HG02610 (cell line): ENCODE results near the gene DLL4.

Source experiments
- ATAC-seq: cut with Tn5 transposase; IDR thresholded peaks from one replicate; pipeline ENCODE4 v1.9.1; 2021; ENCODE audit warnings: mild to moderate bottlenecking, moderate library complexity; ENCODE audit not compliant: unreplicated experiment

Gene DLL4

DNA sequence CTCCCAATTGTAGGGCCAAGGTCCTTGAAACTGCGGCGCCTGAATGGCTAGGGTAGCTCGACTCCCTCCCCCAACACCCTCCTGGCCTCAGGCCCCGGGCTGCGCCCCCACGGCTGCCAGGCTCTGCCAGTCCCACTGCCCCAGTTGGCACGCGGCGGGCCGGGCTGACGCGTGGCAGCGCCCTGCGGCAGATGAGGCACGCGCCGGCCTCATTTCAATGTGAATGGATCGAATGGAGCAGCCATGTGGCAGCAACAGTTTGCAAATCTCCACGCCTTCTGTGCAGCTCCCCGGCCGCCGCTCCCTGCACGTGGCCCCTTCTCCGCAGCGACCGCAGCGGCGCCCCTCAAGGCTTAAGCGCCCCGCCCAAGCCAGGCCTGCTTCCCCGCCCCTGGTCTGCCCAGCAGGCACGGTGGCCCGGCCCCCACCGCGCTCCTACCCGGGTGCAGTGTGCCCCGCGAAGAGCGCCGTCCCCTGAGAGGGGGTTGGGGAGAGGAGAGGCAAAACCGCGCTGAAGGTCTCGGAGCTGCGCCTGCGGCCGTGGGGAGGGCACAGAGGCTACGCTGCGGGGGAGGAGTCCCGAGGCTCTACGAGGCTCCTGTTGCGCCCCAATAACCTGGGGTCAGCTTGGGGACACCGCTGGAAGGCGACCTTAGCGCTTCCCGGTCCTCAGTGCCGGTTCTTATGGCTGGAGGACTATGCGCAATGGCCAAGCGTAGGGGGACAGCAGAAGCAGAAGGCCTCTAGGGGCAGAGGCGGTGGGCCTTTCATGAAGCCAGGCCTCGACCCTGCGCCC lies 3.1 kb upstream of the DLL4 start:
- no peak for ATAC-seq

DNA sequence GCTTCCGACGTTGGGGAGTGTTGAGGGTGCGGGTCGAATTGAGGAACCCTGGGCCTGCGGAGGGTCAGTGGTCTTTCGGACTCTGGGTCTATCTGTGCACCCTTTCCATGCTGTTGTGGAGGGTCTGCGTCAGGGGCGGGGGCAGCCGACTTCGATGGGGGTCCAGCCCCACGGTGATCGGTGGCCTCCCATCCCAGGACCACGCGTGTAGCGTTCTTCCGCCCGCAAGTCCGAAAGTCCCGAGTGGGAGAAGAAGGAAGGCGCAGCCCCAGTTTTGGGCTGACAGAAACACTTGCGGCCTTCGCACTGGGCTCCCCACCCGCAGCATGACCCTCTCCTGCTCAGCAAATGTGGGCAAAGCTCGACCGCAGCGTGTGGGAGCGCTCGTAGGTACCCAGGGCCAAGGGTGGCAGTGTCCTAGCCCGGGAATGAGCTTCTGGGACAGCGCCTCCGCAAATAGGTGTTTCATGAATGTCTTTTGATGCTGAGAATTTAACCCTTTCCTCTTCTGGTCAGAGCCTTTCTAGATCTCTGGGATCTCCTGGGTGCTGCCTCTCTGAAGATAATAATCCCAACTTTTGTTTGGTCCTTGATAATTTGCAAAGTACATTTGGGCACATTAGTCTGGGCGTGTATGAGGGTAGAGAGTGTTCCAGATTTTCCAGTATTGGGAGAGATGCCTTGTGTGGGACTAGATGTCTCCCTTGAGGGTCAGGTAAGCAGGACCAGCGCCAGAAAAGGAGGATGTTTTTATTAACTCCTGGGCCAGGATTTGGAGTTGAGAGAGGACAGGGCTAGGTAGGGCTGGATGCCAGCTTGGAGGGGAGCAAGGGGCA lies 2.3 kb upstream of the DLL4 start:
- no peak for ATAC-seq

DNA sequence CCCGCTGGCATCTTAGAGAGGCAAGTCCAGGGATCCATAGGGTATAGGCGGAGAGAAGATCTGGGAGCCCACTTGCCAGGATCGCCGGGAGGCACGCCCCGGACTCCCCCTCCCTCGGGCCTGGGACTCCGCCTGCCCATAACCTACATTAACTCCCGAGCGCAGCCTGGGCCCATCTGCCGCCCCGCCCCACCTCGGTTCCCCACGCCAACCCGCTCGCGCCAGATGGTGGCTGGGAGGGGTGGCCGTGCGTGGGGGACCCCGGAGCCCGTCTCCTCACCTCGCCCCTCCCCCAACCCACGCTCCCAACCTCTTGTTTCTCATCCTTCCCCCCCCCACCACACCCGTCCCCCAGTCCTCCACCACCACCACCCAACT lies 1.7 kb upstream of the DLL4 start:
- no peak for ATAC-seq

DNA sequence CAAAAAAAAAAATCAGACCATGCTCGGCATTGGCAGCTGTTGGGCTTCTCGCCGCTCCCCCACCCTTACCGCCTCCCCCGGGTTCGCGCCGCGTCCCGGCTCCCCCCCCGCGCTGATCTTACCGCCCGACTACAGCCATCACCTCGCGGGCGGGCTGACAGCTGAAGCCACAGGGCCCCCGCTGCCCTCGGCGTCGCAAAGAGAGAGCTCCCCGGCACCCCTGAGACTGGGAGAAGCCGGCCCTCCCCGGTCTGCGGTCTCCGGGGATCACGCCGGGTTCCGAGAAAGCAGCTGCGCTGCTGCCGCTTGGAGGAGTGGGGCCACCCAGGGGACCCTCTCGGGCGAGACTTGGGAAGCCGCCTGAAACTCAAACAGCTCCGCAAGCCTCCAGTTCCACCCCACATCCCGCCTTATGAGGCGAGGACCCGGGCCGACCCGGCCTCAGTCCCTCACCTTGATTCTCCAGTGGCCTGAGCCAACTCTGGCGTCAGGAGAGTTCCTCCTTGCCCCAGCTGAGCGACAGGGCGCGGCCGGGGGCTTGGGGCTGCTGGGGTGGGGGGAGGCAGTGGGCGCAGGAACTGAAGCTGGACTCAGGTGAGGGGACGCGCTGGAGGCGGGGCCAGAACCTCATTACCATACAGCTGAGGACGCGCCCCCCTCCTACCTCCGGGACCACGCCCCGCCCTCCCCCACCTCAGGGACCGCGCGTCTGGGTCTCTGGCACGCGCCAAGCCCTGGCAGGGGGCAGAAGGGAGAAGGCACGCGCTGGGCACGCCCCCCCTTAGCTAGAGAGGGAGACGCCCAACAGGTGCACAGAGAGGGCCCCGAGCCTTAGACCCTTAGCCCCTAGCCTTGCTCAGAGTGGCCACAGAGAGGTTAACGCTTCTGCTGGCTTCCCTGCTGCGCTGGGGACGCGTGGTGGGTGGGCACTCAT lies 1.0 kb upstream of the DLL4 start:
- ATAC-seq = no peak

DNA sequence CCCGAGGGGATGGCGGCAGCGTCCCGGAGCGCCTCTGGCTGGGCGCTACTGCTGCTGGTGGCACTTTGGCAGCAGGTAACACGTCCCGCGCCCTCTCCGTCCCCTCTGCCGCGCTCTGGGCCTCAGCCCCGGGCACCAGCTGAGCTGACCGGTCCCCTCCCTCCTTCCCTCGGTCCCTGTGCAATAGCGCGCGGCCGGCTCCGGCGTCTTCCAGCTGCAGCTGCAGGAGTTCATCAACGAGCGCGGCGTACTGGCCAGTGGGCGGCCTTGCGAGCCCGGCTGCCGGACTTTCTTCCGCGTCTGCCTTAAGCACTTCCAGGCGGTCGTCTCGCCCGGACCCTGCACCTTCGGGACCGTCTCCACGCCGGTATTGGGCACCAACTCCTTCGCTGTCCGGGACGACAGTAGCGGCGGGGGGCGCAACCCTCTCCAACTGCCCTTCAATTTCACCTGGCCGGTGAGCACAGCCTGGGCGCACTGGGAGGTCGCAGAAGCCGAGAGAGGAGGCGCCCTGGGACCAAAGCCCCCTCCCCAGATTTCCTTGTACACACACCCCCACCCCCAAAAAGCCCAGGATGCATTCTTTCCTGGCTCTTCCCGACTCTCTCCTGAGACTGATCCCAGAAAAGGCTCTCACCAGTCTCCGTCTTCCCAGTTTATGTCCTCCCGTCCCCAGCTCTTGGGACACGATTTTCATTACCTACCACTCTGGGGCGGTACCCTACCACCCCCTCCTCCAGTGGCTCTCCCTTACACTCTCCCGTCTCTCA lies 705 bp downstream of the DLL4 start:
- no peak for ATAC-seq

DNA sequence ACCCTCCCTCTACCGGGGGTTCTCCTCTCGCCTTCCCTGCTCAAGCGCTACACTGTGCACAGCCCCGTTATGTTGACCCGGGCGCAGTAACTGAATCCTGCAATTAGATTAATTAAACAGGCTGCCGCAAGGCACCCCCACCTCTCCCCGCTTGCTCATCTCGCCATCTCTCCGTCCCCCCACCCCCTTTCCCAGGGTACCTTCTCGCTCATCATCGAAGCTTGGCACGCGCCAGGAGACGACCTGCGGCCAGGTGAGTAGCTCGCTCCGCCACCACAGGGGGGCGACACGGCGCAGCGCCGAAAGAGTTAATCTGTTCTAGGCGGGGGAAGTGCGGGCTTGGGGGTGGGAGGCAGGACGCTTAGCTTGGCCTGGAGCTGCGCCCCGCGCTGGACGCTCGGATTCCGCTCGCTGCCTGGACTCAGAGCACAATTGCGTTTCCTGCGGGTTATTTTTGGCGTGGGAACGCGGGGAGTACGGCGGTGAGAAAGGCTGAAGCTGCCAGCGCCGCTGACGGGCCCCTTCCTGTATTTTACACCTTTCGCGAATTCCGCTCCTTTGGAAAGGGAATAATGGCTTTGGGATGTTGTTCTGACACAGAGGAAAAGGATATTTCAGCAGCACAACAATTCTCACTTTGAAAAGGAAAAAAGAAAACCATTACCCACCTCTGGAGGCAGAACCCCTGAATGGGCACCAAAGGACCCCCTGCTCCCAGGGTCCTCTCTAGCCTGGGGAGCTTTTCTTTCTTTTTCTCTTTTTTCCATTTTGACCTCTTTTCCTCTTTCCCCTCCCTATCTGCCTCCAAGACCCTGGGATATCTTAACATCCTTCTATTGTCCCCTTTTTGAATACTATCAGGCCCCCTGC lies 1.5 kb downstream of the DLL4 start:
- no peak for ATAC-seq

DNA sequence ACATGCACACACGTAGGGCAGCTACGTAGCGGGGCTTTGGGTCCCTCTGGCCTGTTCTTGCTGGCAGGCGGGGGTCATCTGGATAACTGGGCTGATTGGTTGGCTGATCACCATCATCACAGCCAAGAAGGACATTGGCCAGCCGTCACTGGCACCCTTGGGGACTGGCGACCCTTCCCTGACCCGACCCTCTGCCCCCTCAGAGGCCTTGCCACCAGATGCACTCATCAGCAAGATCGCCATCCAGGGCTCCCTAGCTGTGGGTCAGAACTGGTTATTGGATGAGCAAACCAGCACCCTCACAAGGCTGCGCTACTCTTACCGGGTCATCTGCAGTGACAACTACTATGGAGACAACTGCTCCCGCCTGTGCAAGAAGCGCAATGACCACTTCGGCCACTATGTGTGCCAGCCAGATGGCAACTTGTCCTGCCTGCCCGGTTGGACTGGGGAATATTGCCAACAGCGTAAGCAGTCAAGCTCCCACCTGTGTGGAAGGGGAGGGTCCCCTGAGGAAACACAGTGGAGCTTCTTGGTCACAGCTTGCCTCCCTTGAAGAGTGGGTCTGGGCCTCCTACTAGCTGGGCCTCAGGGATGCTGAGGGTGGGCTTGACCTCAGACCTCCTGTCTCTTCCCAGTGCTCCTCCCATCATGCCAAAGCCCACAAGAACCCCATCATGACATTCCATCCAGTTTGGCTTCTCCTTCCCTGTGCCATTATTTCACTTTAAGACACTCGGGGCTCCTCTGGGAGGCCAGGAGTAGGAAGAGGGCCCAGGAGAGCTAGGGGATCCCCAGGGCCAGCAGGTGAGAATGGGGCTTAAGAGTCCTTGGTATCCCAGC lies 2.4 kb downstream of the DLL4 start:
- ATAC-seq = no peak

DNA sequence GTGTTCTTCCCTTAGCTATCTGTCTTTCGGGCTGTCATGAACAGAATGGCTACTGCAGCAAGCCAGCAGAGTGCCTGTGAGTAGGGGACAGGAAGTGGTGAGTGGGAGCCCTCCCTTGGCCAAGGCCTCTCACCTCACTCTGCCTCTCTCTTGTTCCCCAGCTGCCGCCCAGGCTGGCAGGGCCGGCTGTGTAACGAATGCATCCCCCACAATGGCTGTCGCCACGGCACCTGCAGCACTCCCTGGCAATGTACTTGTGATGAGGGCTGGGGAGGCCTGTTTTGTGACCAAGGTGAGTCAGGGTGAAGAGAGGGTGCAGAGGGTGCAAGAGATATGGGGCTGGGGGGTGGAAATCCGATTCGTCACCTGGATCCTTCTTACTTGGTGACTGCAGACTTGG lies 3.0 kb downstream of the DLL4 start:
- no peak for ATAC-seq

DNA sequence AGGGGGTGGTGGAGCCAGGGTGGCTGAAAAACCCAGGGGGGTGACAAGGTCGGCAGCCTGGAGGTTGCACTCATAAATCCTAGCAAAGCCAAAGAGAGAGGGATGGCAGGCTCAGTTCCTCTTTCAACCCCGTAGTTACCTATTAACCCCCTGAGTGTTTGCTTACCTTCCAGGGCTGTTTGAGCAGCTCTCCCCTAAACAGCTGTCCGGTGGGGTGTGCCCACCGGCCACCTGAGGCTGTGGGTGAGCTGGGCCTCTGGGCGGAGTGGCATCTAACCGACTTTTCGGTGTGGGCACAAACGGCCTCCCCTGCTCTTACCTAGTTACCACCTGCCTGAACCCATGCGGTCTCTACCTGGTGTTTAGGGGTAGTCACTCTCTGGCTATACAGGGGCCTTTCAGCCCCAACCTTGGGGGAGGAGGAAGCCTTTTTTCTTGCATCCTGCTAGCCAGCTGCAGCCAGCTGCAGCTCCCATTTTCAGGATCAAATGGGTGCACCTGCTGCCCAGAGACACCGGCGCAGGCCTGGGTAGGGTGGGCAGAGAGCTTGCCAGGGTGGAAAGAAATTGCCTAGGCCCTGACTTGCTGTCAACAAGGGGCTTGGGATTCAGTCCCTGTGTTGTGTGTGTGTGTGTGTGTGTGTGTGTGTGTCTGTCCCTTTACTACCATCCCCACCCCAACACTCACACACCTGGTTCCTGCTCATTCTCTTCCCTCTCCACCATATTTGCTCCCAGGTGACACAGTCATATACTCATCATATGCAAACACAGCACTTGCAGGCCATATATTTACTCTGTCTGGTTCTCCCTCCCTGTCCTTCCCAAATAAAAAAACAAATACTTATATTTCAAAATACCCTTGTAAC lies 3.7 kb downstream of the DLL4 start:
- ATAC-seq = no peak

DNA sequence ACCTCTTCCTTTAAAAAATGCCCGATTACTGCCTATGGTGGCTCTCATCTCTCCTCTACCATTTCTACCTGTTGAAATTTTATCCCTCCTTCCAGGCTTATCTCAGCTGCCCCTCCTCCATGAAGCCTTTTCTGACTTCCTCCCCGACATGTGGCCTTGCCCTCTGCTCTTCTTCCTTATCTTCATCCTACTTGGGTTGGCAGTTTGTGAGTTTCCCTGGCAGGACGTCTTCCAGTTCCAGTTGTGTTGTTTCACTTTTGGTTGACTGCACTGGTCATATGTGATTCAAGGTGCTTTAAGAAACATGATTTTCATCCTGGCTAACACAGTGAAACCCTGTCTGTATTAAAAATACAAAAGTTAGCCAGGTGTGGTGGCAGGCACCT lies 4.4 kb downstream of the DLL4 start:
- ATAC-seq = no peak

DNA sequence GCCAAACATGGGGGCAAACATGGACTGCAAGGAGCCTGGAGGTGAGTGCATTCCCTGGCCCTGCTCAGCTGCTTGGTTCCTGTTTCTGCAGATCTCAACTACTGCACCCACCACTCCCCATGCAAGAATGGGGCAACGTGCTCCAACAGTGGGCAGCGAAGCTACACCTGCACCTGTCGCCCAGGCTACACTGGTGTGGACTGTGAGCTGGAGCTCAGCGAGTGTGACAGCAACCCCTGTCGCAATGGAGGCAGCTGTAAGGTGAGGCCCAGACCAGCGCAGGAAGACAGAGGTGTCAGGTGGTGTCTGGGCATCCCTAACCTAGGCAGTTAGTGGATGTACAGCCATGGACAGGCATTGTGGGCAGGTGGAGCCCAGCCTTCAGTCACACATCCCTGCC lies 5.3 kb downstream of the DLL4 start:
- no peak for ATAC-seq

DNA sequence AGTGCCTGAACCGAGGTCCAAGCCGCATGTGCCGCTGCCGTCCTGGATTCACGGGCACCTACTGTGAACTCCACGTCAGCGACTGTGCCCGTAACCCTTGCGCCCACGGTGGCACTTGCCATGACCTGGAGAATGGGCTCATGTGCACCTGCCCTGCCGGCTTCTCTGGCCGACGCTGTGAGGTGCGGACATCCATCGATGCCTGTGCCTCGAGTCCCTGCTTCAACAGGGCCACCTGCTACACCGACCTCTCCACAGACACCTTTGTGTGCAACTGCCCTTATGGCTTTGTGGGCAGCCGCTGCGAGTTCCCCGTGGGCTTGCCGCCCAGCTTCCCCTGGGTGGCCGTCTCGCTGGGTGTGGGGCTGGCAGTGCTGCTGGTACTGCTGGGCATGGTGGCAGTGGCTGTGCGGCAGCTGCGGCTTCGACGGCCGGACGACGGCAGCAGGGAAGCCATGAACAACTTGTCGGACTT lies 7.1 kb downstream of the DLL4 start:
- ATAC-seq = no peak

DNA sequence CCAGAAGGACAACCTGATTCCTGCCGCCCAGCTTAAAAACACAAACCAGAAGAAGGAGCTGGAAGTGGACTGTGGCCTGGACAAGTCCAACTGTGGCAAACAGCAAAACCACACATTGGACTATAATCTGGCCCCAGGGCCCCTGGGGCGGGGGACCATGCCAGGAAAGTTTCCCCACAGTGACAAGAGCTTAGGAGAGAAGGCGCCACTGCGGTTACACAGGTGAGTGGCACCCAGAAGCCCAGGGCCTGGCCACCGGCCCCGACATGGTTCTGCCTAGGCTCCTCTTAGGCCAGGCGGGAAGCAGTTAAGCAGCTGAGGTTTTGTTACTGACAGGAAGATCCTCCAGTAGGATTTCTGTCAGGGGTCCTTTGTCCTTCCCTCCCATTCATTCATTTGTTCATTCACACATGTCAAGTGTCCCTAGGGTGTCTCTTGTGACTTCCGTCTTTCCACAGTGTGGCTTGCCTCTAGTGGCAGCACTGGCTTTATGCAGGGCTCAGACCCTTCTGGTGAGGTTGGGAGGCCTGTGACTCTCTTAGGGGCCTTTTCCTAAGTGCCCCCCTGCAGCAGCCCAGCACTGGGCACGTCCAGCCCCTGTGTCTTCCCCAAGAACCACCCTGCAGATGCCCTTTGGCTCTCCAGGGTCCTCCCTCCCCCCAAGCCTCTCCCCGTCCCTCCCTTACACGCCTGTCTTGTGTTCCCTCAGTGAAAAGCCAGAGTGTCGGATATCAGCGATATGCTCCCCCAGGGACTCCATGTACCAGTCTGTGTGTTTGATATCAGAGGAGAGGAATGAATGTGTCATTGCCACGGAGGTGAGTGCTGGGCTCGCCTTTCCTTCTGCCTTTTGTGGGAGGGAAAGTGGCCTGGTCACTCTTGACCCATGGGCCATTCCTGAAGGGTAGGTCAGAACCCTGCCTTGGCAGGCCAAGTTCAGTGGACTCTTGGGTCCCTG lies 7.8 kb downstream of the DLL4 start:
- ATAC-seq = no peak

DNA sequence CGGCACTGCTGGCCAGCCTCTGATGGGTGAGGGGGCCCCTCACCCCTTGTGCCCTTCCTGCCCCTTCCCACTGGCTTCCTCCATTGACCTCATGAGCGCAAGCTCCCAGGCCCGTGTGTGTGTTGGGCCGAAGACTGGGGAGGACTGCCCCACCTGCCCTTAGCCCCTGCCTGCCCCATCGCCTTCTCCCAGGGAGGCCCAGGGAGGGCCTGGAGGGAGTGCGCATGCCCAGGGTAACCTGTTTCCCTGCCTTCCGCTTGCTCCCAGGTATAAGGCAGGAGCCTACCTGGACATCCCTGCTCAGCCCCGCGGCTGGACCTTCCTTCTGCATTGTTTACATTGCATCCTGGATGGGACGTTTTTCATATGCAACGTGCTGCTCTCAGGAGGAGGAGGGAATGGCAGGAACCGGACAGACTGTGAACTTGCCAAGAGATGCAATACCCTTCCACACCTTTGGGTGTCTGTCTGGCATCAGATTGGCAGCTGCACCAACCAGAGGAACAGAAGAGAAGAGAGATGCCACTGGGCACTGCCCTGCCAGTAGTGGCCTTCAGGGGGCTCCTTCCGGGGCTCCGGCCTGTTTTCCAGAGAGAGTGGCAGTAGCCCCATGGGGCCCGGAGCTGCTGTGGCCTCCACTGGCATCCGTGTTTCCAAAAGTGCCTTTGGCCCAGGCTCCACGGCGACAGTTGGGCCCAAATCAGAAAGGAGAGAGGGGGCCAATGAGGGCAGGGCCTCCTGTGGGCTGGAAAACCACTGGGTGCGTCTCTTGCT lies 8.8 kb downstream of the DLL4 start:
- ATAC-seq = no peak

DNA sequence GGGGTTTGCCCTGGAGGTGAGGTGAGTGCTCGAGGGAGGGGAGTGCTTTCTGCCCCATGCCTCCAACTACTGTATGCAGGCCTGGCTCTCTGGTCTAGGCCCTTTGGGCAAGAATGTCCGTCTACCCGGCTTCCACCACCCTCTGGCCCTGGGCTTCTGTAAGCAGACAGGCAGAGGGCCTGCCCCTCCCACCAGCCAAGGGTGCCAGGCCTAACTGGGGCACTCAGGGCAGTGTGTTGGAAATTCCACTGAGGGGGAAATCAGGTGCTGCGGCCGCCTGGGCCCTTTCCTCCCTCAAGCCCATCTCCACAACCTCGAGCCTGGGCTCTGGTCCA lies 9.4 kb downstream of the DLL4 start:
- no peak for ATAC-seq

DNA sequence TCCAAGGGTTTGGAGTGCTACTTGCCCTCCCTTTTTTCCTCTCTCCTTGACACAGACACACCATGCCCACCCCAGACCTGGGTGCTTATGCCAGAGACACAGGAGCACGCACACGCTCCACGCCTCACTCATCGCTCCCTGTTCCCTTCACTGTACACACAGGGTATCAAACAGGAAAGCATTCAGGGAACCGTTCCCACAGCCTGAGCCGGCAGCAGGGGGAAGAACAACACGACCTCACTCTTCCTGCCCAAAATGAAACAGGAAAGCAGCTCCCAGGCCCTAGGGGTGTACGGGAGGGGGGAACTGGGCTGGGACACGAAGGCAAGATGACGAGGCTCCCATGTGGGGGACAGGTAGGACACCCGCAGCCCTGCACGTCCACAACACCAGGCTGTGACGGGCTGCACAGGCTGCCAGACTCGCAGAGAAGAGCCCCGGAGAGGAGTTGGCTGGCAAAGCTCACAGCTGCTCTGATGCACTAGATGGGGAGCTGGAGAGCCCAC lies 11.2 kb downstream of the DLL4 start:
- ATAC-seq = no peak
